ENCODE measurements around the gene ME1. TPM values are rescaled to one million over a fixed set of nuclear protein-coding genes. Genes with fewer than 3 reads are reported as not detected.
A peak's percentile ranks its signal among the peaks of the same experiment; 100 is the strongest.

Gene ME1
- total and polyA plus RNA-seq, 2 of the 13 experiments (the other 11 are each of a cell fraction or from before 2014, with no cell fraction given), result not detected

DNA sequence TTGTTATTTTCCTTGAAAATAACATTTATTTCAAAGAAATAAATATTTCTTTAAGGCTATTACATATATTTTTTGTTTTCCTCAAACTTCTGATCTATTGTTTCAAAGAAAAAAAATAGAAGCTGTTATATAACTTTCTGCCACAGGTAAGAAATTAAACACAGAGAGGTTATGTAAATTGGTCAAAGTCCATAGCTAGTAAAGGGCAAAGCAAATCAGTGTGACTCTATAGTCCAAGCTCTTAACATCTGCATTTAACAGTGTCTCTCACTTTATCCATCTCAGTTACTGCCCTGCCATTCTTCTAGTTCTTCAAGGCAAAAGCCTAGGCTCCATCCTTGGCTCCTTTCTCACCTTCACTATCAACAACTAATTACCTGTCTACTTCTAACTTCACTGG is 180.6 kb downstream of the ME1 start:
- ChIA-PET POLR2A (no interaction called here), CTCF (ENCODE audit: low intra/inter-chr PET ratio, low total read pairs) (no interaction called here)
- no peak for FAIRE-seq
- no peak overlapping the region for H3K4me2 ChIP-seq (ENCODE audit: low read depth, low read length)
- H3K9me3 ChIP-seq (ENCODE audit: low read length), result no peaks in the 10 kb centered on the region
- H3K27ac ChIP-seq (ENCODE audit: extremely low read length, insufficient read depth, low read length), result no peak overlapping the region
- no peaks in the 10 kb centered on the region for H3K27me3 ChIP-seq (ENCODE audit: control insufficient read depth in 1 of 2, insufficient read depth in 2 of 2, low read length in 2 of 2)
- H3K9ac ChIP-seq (ENCODE audit: insufficient read depth, low read depth, low read length), result no peak overlapping the region
- peak; percentile 5 for DNase-seq (ENCODE audit: low spot score)
- peaks cover 11% of the 10 kb centered on the region for H3K4me1 ChIP-seq (ENCODE audit: insufficient read depth, low read length)
- H3K4me3 ChIP-seq (replicated peaks in 1 of 3; ENCODE audit: insufficient read depth in 1 of 3, low read depth in 2 of 3, low read length in 3 of 3), result no peak overlapping the region
- H4K20me1 ChIP-seq (ENCODE audit: insufficient read depth, low read length), result no peaks in the 10 kb centered on the region
- H3K79me2 ChIP-seq (ENCODE audit: insufficient read depth, low read length), result no peaks in the 10 kb centered on the region
- BruUV-seq (replicated peaks), result no TSS peak
- H3K36me3 ChIP-seq (replicated peaks in 1 of 2; ENCODE audit: control insufficient read depth in 1 of 2, insufficient read depth in 2 of 2, low read length in 2 of 2), result no peaks in the 10 kb centered on the region
- in situ Hi-C loops (cut with HindIII; ENCODE audit: extremely low pct_ligation_motif_present, low pct_unique_long_range_greater_than_20kb), result no loop called here
- intact Hi-C loops (cut with micrococcal nuclease; ENCODE audit: unreplicated experiment), result no loop called here
- no peak overlapping the region for H2AFZ ChIP-seq (ENCODE audit: low read length)
- no peak; the same call in 2 of the 3 replicates for ATAC-seq
- no peak for TF ChIP-seq SOX6 (IDR thresholded peaks at IDR 0.05)
- TF ChIP-seq SOX6 (CRISPR knock-in tag; IDR thresholded peaks at IDR 0.05), result peak; percentile 23; the same call in 1 of the 2 replicates
- no peak for TF ChIP-seq FOSL2 (CRISPR knock-in tag; IDR thresholded peaks at IDR 0.05)
- TF ChIP-seq, protein P1, sequence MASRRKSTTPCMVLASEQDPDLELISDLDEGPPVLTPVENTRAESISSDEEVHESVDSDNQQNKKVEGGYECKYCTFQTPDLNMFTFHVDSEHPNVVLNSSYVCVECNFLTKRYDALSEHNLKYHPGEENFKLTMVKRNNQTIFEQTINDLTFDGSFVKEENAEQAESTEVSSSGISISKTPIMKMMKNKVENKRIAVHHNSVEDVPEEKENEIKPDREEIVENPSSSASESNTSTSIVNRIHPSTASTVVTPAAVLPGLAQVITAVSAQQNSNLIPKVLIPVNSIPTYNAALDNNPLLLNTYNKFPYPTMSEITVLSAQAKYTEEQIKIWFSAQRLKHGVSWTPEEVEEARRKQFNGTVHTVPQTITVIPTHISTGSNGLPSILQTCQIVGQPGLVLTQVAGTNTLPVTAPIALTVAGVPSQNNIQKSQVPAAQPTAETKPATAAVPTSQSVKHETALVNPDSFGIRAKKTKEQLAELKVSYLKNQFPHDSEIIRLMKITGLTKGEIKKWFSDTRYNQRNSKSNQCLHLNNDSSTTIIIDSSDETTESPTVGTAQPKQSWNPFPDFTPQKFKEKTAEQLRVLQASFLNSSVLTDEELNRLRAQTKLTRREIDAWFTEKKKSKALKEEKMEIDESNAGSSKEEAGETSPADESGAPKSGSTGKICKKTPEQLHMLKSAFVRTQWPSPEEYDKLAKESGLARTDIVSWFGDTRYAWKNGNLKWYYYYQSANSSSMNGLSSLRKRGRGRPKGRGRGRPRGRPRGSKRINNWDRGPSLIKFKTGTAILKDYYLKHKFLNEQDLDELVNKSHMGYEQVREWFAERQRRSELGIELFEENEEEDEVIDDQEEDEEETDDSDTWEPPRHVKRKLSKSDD (CRISPR knock-in tag; IDR thresholded peaks at IDR 0.05; ENCODE audit: low read depth), result no peak
- TF ChIP-seq, protein P2, sequence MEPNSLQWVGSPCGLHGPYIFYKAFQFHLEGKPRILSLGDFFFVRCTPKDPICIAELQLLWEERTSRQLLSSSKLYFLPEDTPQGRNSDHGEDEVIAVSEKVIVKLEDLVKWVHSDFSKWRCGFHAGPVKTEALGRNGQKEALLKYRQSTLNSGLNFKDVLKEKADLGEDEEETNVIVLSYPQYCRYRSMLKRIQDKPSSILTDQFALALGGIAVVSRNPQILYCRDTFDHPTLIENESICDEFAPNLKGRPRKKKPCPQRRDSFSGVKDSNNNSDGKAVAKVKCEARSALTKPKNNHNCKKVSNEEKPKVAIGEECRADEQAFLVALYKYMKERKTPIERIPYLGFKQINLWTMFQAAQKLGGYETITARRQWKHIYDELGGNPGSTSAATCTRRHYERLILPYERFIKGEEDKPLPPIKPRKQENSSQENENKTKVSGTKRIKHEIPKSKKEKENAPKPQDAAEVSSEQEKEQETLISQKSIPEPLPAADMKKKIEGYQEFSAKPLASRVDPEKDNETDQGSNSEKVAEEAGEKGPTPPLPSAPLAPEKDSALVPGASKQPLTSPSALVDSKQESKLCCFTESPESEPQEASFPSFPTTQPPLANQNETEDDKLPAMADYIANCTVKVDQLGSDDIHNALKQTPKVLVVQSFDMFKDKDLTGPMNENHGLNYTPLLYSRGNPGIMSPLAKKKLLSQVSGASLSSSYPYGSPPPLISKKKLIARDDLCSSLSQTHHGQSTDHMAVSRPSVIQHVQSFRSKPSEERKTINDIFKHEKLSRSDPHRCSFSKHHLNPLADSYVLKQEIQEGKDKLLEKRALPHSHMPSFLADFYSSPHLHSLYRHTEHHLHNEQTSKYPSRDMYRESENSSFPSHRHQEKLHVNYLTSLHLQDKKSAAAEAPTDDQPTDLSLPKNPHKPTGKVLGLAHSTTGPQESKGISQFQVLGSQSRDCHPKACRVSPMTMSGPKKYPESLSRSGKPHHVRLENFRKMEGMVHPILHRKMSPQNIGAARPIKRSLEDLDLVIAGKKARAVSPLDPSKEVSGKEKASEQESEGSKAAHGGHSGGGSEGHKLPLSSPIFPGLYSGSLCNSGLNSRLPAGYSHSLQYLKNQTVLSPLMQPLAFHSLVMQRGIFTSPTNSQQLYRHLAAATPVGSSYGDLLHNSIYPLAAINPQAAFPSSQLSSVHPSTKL (CRISPR knock-in tag; IDR thresholded peaks at IDR 0.05), result peak; percentile 65
- no peak for TF ChIP-seq SSRP1 (CRISPR knock-in tag; IDR thresholded peaks at IDR 0.05)
- TF ChIP-seq HNF4G (IDR thresholded peaks at IDR 0.05; ENCODE audit: borderline replicate concordance, low read depth, low read length), result peak; percentile 68
- no peak for TF ChIP-seq HNF4G (CRISPR knock-in tag; IDR thresholded peaks at IDR 0.05; ENCODE audit: borderline replicate concordance, low read depth)
- peak; percentile 69 for TF ChIP-seq HNF4A (CRISPR knock-in tag; IDR thresholded peaks at IDR 0.05)
- no peak for TF ChIP-seq HES4 (CRISPR knock-in tag; IDR thresholded peaks at IDR 0.05; ENCODE audit: borderline replicate concordance)
- TF ChIP-seq ZNF232 (CRISPR knock-in tag; IDR thresholded peaks at IDR 0.05; ENCODE audit: borderline replicate concordance), result peak; percentile 99
- TF ChIP-seq RELA (CRISPR knock-in tag; IDR thresholded peaks at IDR 0.05), result no peak
- TF ChIP-seq PAWR (CRISPR knock-in tag; IDR thresholded peaks at IDR 0.05; ENCODE audit: borderline replicate concordance), result no peak
- no peak for TF ChIP-seq SP4 (CRISPR knock-in tag; IDR thresholded peaks at IDR 0.05)
- no peak for TF ChIP-seq CEBPG (CRISPR knock-in tag; IDR thresholded peaks at IDR 0.05)
- no peak for TF ChIP-seq ZNF703 (CRISPR knock-in tag; IDR thresholded peaks at IDR 0.05; ENCODE audit: borderline replicate concordance)
- 0 out of 2 replicates have a peak, but pooled peaks have one; percentile 35 for TF ChIP-seq PPARG (CRISPR knock-in tag; conservative IDR thresholded peaks at IDR 0.05)
- TF ChIP-seq HNRNPK (IDR thresholded peaks at IDR 0.05; ENCODE audit: low read depth, low read length, poor library complexity, severe bottlenecking), result no peak
- TF ChIP-seq RBAK (CRISPR knock-in tag; IDR thresholded peaks at IDR 0.05), result no peak
- TF ChIP-seq SOX13 (IDR thresholded peaks at IDR 0.05), result no peak
- peak in 1 of 2 experiments; percentile 35; a peak in 1 of 4 replicates for TF ChIP-seq SOX13 (CRISPR knock-in tag; conservative IDR thresholded peaks at IDR 0.05 in 1 of 2, IDR thresholded peaks at IDR 0.05 in 1 of 2)
